GM12878 (cell line): ENCODE measurements around the gene SPOP. TPM values are rescaled to one million over a fixed set of nuclear protein-coding genes. Genes with fewer than 3 reads are reported as not detected.

Experiments
- ATAC-seq: fragments of 200-7000 bp; cut with Tn5 transposase; 3 replicates; pipeline ENCODE4 v1.9.1; 2020; ENCODE audit warnings: mild to moderate bottlenecking, moderate library complexity
- BruUV-seq: library from RNA; stranded (reverse); fragments of 400-500 nt; replicated peaks from 2 replicates; lab custom pipeline; 2021; lab: Mats Ljungman, UMichigan
- CTCF ChIA-PET: fragments of 300-600 bp; sonication (Branson Sonifier 250); formaldehyde crosslinking; extraction: SDS; loops from one replicate; lab custom pipeline; 2021; ENCODE audit warnings: inconsistent platforms; lab: Yijun Ruan, JAX
- POLR2A ChIA-PET: fragments of 350-600 bp; formaldehyde crosslinking; extraction: SDS; loops from one replicate; lab custom pipeline; 2021; ENCODE audit warnings: inconsistent platforms; lab: Charles Lee
- RAD21 ChIA-PET: fragments of 300-600 bp; sonication (Branson Sonifier 250); formaldehyde crosslinking; loops from one replicate; lab custom pipeline; 2023; ENCODE audit warnings: antibody characterized with exemption; ENCODE audit not compliant: unreplicated experiment; lab: Charles Lee
- SMC1A ChIA-PET: fragments of 300-600 bp; sonication (Branson Sonifier 250); formaldehyde crosslinking; loops from one replicate; lab custom pipeline; 2023; ENCODE audit not compliant: unreplicated experiment, uncharacterized antibody; lab: Charles Lee
- DNase-seq: peaks from one replicate; pipeline ENCODE4 v3.0.0-alpha.2; 2011; ENCODE audit warnings: low read depth, low spot score
- FAIRE-seq: peaks from 3 replicates; lab custom pipeline; 2011; peaks lifted over from hg19 to GRCh38; lab: Jason Lieb, UNC
- H2AFZ ChIP-seq: 2 replicates; pipeline ENCODE4 v1.6.0; 2011; ENCODE audit warnings: low read depth, low read length, control low read depth; ENCODE audit not compliant: control insufficient read depth
- H3K27ac ChIP-seq: 2 replicates; pipeline ENCODE4 v1.5.1; 2011; ENCODE audit warnings: control low read depth; ENCODE audit not compliant: control insufficient read depth, insufficient read depth
- H3K27me3 ChIP-seq, 2 experiments: replicated peaks in 1 of 2; 2 replicates each; pipeline versions ENCODE4 v1.6.0 to v1.6.1; 2011; ENCODE audit warnings: low read length in 1 of 2; ENCODE audit not compliant: control insufficient read depth in 2 of 2, insufficient read depth in 2 of 2
- H3K36me3 ChIP-seq, 2 experiments: 2 replicates each; pipeline ENCODE4 v1.5.1; 2011; ENCODE audit warnings: low read length in 1 of 2; ENCODE audit not compliant: control insufficient read depth in 2 of 2, insufficient read depth in 2 of 2
- H3K4me1 ChIP-seq: 2 replicates; pipeline ENCODE4 v1.6.1; 2011; ENCODE audit warnings: mild to moderate bottlenecking, low read length, moderate library complexity, mixed read lengths; ENCODE audit not compliant: control insufficient read depth, insufficient read depth
- H3K4me2 ChIP-seq: 2 replicates; pipeline ENCODE4 v1.6.0; 2011; ENCODE audit warnings: control low read depth; ENCODE audit not compliant: control insufficient read depth, insufficient read depth
- H3K4me3 ChIP-seq: fragments of 200-600 bp; sonication (generic); 2 replicates; pipeline ENCODE4 v1.5.1; 2016
- H3K79me2 ChIP-seq: 2 replicates; pipeline ENCODE4 v1.6.0; 2011; ENCODE audit warnings: low read length; ENCODE audit not compliant: control insufficient read depth, insufficient read depth
- H3K9ac ChIP-seq: 2 replicates; pipeline ENCODE4 v1.8.0; 2011; ENCODE audit warnings: low read length, control low read depth, mixed read lengths; ENCODE audit not compliant: control insufficient read depth, insufficient read depth
- H3K9me3 ChIP-seq: replicated peaks from 3 replicates; pipeline ENCODE4 v1.5.1; 2011; ENCODE audit warnings: mild to moderate bottlenecking, low read length; ENCODE audit not compliant: control insufficient read depth, insufficient read depth
- H4K20me1 ChIP-seq: 2 replicates; pipeline ENCODE4 v1.6.0; 2011; ENCODE audit not compliant: control insufficient read depth, insufficient read depth
- EP300 ChIP-seq, 2 experiments: fragments of 150-350 bp in 1 of 2; IDR thresholded peaks; 2 replicates each; pipeline ENCODE4 v1.6.1; 2011 to 2012; ENCODE audit warnings: low read depth in 2 of 2, low read length in 2 of 2, borderline replicate concordance in 1 of 2, improper control_type of control experiment in 1 of 2, inconsistent platforms in 1 of 2; ENCODE audit not compliant: control insufficient read depth in 1 of 2
- HCFC1 ChIP-seq: fragments of 150-350 bp; IDR thresholded peaks from 2 replicates; pipeline ENCODE4 v1.6.1; 2014; ENCODE audit warnings: low read length
- KAT2A ChIP-seq: conservative IDR thresholded peaks from 2 replicates; pipeline ENCODE4 v1.6.1; 2011; ENCODE audit warnings: low read depth, low read length; ENCODE audit not compliant: control insufficient read depth
- KDM1A ChIP-seq: fragments of 200-600 bp; sonication (generic); IDR thresholded peaks from 2 replicates; pipeline ENCODE4 v1.6.1; 2016; ENCODE audit warnings: borderline replicate concordance
- NFIC ChIP-seq: IDR thresholded peaks from 2 replicates; pipeline ENCODE4 v1.6.1; 2012; ENCODE audit warnings: low read depth, mild to moderate bottlenecking, inconsistent platforms, low read length, moderate library complexity
- NR2C1 ChIP-seq: fragments of 450-650 bp; IDR thresholded peaks from 2 replicates; pipeline ENCODE4 v1.6.1; 2017; ENCODE audit warnings: antibody characterized with exemption, mild to moderate bottlenecking, moderate library complexity
- STAT3 ChIP-seq: IDR thresholded peaks from 2 replicates; pipeline ENCODE4 v1.6.1; 2011; ENCODE audit warnings: low read depth, low read length, improper control_type of control experiment
- TBL1XR1 ChIP-seq: IDR thresholded peaks from 2 replicates; pipeline ENCODE4 v1.6.1; 2012; ENCODE audit warnings: low read depth, low read length, improper control_type of control experiment
- YBX1 ChIP-seq: fragments of 450-650 bp; IDR thresholded peaks from 2 replicates; pipeline ENCODE4 v1.6.1; 2016; ENCODE audit warnings: antibody characterized with exemption
- ZNF622 ChIP-seq: fragments of 450-650 bp; IDR thresholded peaks from 2 replicates; pipeline ENCODE4 v1.6.1; 2017; ENCODE audit warnings: mild to moderate bottlenecking, inconsistent platforms
- WGBS: methylation state at CpG from one replicate; pipeline ENCODE4 v1.1.6; 2016; ENCODE audit warnings: low lambda C conversion rate; ENCODE audit not compliant: insufficient replicate concordance, insufficient coverage; ENCODE audit errors: missing lambda C conversion rate; 5-methylcytosine and 5-hydroxymethylcytosine counted together
- in situ Hi-C: fragments of 300-500 bp; cut with MboI; formaldehyde crosslinking; loops from 9 replicates; pipeline ENCODE4 v1.14.3; 2018; ENCODE audit warnings: mixed read lengths
- intact Hi-C: fragments of 100-400 bp; cut with micrococcal nuclease; formaldehyde crosslinking; loops from one replicate; pipeline ENCODE4 v1.14.2; 2022; ENCODE audit not compliant: unreplicated experiment
- polyA plus RNA-seq, 11 experiments: library from polyadenylated mRNA; depleted of rRNA in 4 of 11; unstranded in 6 of 11; stranded (reverse) in 5 of 11; fragments of >200 nt; fragmentation: Nextera tagmentation in 4 of 11; fragmentation: Illumina TruSeq in 1 of 11; extraction: Ambion mirVana in 4 of 11; extraction: Trizol in 1 of 11; gene quantifications; 1 replicate in 1 of 11; 2 replicates in 10 of 11; pipeline versions ENCODE4 v1.2.1 to v1.2.3, GENCODE V29; 2011 to 2016; ENCODE audit warnings: inconsistent platforms in 2 of 11, missing spikeins in 2 of 11, low read depth in 1 of 11
- total RNA-seq, 4 experiments: library from RNA; depleted of rRNA in 3 of 4; stranded (reverse); fragments of >200 nt in 3 of 4; fragmentation: Illumina TruSeq in 1 of 4; extraction: Trizol in 1 of 4; gene quantifications; 2 replicates each; pipeline versions ENCODE4 v1.2.1 to v1.2.3, GENCODE V29; 2013 to 2021
- TF ChIP-seq, protein P1 (sequence below): fragments of 450-650 bp; IDR thresholded peaks from 2 replicates; pipeline ENCODE4 v1.6.1; 2017; ENCODE audit warnings: mild to moderate bottlenecking, moderate library complexity
- TF ChIP-seq, protein P2 (sequence below): fragments of 450-650 bp; IDR thresholded peaks from 2 replicates; pipeline ENCODE4 v1.6.1; 2017; ENCODE audit warnings: antibody characterized with exemption, mild to moderate bottlenecking, moderate library complexity
- TF ChIP-seq, protein P3 (sequence below): fragments of 450-650 bp; IDR thresholded peaks from 2 replicates; pipeline ENCODE4 v1.6.1; 2016; ENCODE audit warnings: mild to moderate bottlenecking

Gene SPOP
- total and polyA plus RNA-seq, 10 of the 15 experiments (the other 5 are each of a cell fraction or from before 2014, with no cell fraction given) = 35.1 to 80.4 (median 44.7) TPM

DNA sequence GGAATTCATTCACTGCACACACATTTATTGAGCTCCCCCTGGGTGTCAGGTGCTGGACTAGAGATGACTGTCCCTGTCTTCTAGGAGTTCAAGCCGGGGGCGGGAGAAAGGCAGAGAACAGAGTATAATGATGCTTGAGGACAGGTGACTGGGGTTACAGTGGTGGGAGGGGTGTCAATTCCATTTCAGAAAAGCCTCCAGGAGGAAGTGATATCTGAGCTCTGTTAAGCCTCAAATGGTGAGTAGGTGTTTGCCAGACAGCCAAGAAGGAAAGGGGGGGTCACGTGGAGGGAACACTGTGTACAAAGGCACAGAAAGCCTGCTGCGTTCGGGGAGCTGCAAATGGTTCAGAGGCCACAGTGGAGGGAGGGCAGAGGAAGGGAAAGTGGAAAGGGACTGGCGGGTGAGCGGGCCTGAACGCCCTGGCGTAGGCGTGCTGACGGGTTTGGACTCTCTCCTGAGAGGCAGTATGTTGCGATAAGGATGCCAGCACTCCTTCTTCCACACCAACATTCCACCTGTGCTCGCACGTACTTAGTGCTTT, 111.9 kb downstream of the SPOP start:
- BruUV-seq = no TSS peak
- Histone ChIP-seq H3K27me3 (no peaks in the 10 kb centered on the region; a peak in 1 of 4 replicates), H3K27ac (no peak overlapping the region), H3K4me3 (no peak overlapping the region), H3K4me1 (peaks cover 10% of the 10 kb centered on the region), H2AFZ (no peak overlapping the region), H3K79me2 (no peaks in the 10 kb centered on the region), H3K36me3 (no peaks in the 10 kb centered on the region), H3K4me2 (no peak overlapping the region), H3K9me3 (no peaks in the 10 kb centered on the region), H4K20me1 (no peaks in the 10 kb centered on the region), H3K9ac (no peak overlapping the region)
- 17% methylated on average over 12 of the region's 14 CpGs for WGBS
- POLR2A ChIA-PET = interaction anchor here (1.3 to 1.4 kb wide), 2 partner anchors 118 to 130 kb away, joined by 3 to 4 read pairs; no protein-coding TSS in a partner anchor
- peak; percentile 3; the same call in 1 of the 3 replicates for ATAC-seq
- peak; percentile 84 for FAIRE-seq
- in situ Hi-C loops = loop anchor here (10.0 kb wide), 1 partner anchor 279 kb away; the partner anchor contains the start of gene TAC4
- DNase-seq = no peak
- RAD21 ChIA-PET = interaction anchor here (0.7 to 1.8 kb wide), 10 partner anchors 9 to 442 kb away, joined by 3 to 17 read pairs (median 4); partner anchors contain the start of gene SLC35B1
- intact Hi-C loops = loop anchor here (5.0 kb wide), 2 partner anchors 216 to 286 kb away; no protein-coding TSS in a partner anchor
- CTCF ChIA-PET = interaction anchor here (0.7 to 17.8 kb wide), 13 partner anchors 9 to 432 kb away, joined by 3 to 483 read pairs (median 3); partner anchors contain the start of genes PHB1 and SLC35B1
- SMC1A ChIA-PET = interaction anchor here (0.7 to 8.5 kb wide), 8 partner anchors 8 to 528 kb away, joined by 3 to 121 read pairs (median 4); partner anchors contain the start of gene SLC35B1
- no peak for TF ChIP-seq KDM1A
- TF ChIP-seq NR2C1 = no peak
- no peak for TF ChIP-seq STAT3
- TF ChIP-seq ZNF622 = no peak
- TF ChIP-seq, protein P1, sequence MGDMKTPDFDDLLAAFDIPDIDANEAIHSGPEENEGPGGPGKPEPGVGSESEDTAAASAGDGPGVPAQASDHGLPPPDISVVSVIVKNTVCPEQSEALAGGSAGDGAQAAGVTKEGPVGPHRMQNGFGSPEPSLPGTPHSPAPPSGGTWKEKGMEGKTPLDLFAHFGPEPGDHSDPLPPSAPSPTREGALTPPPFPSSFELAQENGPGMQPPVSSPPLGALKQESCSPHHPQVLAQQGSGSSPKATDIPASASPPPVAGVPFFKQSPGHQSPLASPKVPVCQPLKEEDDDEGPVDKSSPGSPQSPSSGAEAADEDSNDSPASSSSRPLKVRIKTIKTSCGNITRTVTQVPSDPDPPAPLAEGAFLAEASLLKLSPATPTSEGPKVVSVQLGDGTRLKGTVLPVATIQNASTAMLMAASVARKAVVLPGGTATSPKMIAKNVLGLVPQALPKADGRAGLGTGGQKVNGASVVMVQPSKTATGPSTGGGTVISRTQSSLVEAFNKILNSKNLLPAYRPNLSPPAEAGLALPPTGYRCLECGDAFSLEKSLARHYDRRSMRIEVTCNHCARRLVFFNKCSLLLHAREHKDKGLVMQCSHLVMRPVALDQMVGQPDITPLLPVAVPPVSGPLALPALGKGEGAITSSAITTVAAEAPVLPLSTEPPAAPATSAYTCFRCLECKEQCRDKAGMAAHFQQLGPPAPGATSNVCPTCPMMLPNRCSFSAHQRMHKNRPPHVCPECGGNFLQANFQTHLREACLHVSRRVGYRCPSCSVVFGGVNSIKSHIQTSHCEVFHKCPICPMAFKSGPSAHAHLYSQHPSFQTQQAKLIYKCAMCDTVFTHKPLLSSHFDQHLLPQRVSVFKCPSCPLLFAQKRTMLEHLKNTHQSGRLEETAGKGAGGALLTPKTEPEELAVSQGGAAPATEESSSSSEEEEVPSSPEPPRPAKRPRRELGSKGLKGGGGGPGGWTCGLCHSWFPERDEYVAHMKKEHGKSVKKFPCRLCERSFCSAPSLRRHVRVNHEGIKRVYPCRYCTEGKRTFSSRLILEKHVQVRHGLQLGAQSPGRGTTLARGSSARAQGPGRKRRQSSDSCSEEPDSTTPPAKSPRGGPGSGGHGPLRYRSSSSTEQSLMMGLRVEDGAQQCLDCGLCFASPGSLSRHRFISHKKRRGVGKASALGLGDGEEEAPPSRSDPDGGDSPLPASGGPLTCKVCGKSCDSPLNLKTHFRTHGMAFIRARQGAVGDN = no peak
- TF ChIP-seq NFIC = no peak
- no peak for TF ChIP-seq HCFC1
- peak in 1 of 2 experiments; percentile 24; a peak in 1 of 4 replicates for TF ChIP-seq EP300 (IDR thresholded peaks at IDR 0.05; ENCODE audit: borderline replicate concordance in 1 of 2, control insufficient read depth in 1 of 2, low read depth in 2 of 2, low read length in 2 of 2)
- TF ChIP-seq TBL1XR1 = no peak
- TF ChIP-seq, protein P2, sequence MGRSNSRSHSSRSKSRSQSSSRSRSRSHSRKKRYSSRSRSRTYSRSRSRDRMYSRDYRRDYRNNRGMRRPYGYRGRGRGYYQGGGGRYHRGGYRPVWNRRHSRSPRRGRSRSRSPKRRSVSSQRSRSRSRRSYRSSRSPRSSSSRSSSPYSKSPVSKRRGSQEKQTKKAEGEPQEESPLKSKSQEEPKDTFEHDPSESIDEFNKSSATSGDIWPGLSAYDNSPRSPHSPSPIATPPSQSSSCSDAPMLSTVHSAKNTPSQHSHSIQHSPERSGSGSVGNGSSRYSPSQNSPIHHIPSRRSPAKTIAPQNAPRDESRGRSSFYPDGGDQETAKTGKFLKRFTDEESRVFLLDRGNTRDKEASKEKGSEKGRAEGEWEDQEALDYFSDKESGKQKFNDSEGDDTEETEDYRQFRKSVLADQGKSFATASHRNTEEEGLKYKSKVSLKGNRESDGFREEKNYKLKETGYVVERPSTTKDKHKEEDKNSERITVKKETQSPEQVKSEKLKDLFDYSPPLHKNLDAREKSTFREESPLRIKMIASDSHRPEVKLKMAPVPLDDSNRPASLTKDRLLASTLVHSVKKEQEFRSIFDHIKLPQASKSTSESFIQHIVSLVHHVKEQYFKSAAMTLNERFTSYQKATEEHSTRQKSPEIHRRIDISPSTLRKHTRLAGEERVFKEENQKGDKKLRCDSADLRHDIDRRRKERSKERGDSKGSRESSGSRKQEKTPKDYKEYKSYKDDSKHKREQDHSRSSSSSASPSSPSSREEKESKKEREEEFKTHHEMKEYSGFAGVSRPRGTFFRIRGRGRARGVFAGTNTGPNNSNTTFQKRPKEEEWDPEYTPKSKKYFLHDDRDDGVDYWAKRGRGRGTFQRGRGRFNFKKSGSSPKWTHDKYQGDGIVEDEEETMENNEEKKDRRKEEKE = no peak
- TF ChIP-seq KAT2A = no peak
- TF ChIP-seq, protein P3, sequence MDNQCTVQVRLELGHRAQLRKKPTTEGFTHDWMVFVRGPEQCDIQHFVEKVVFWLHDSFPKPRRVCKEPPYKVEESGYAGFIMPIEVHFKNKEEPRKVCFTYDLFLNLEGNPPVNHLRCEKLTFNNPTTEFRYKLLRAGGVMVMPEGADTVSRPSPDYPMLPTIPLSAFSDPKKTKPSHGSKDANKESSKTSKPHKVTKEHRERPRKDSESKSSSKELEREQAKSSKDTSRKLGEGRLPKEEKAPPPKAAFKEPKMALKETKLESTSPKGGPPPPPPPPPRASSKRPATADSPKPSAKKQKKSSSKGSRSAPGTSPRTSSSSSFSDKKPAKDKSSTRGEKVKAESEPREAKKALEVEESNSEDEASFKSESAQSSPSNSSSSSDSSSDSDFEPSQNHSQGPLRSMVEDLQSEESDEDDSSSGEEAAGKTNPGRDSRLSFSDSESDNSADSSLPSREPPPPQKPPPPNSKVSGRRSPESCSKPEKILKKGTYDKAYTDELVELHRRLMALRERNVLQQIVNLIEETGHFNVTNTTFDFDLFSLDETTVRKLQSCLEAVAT = 0 out of 2 replicates have a peak, but pooled peaks have one; percentile 48
- no peak for TF ChIP-seq YBX1
